H54 (cell line): ENCODE measurements around the gene CTBP1.

Experiments
- DNase-seq: peaks from one replicate; pipeline ENCODE4 v3.0.0; 2011; ENCODE audit warnings: low spot score, mixed read lengths; ENCODE audit not compliant: insufficient read length
- FAIRE-seq: peaks from 3 replicates; lab custom pipeline; 2011; peaks lifted over from hg19 to GRCh38; lab: Jason Lieb, UNC
- POLR2A ChIP-seq: IDR thresholded peaks from 2 replicates; pipeline ENCODE4 v1.6.1; 2011; ENCODE audit warnings: low read depth, mild to moderate bottlenecking, low read length

The CTBP1 gene

DNA sequence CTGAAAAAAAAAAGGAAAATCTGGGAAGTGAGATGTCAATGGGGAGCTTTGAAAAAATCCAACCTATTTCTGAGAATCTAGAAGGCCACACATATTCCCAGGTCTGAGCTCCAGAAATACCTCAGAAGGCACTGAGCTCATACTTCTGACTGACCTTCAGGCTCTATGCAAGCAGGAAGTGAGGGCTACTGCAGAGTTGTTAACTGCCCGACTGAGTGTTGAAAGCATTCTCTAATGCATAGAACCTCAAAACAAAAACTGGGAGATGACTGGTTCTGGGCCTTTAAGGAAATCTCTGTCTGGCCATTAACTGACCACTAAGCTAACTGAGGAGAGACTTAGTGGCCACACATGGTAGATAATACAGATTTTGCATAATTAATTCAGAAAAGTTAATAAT lies 69.0 kb downstream of the CTBP1 start:
- no peak for TF ChIP-seq POLR2A
- no peak for FAIRE-seq
- no peak for DNase-seq

DNA sequence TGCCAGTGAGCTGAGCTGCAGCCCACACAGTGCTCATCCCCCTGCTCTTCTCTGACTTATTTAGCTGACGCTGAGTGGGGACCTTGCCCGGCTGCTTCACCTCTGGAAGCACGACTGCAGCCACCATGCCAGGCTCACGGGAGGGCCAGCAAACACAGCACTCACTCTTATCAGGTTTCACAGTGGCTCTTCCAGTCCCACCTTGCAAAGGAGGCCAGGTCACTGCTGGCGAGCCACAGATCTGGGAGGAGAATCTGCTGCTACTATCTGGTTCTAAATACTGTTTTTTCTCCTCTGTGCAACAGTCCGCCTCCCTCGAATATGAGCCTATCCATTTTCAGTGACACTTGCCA lies 69.9 kb downstream of the CTBP1 start:
- no peak for DNase-seq
- TF ChIP-seq POLR2A: no peak
- FAIRE-seq: no peak

DNA sequence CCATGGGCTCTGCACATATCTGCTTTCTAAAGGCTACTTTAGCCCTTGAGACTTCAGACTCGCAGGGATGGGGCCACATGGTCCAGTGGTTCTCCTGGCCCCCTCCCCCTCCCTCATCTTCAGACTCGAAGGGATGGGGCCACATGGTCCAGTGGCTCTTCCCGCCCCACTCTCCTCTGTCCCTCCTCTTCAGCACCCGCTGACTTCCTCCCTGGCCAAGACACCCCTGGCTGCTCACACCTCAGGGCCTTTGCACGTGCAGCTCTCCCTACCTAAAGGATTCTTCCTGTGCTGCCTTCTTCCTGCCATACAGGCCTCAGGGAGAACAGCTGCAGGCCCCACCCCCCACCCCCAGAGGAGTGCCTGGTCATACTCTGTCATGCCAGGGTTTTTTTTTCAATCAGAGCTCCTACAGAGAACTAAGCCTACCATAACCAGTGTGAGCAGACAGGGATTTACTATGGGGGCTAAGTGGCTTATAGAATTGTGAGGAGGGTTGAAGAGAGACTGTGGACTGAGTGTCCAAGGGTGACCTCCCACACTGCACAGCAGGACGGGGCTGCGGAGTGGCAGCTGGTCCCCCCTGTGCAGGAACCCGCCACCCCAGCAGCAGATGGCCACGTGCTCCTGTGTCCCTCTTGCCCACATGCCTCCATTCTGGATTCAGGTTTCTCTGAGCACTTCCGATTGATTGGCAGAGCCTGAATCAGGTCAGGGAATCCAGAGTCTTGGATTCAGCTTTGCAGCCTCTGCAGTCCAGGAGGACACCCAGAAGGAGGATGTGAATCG lies 70.4 kb downstream of the CTBP1 start:
- no peak for TF ChIP-seq POLR2A
- no peak for DNase-seq
- FAIRE-seq: no peak

DNA sequence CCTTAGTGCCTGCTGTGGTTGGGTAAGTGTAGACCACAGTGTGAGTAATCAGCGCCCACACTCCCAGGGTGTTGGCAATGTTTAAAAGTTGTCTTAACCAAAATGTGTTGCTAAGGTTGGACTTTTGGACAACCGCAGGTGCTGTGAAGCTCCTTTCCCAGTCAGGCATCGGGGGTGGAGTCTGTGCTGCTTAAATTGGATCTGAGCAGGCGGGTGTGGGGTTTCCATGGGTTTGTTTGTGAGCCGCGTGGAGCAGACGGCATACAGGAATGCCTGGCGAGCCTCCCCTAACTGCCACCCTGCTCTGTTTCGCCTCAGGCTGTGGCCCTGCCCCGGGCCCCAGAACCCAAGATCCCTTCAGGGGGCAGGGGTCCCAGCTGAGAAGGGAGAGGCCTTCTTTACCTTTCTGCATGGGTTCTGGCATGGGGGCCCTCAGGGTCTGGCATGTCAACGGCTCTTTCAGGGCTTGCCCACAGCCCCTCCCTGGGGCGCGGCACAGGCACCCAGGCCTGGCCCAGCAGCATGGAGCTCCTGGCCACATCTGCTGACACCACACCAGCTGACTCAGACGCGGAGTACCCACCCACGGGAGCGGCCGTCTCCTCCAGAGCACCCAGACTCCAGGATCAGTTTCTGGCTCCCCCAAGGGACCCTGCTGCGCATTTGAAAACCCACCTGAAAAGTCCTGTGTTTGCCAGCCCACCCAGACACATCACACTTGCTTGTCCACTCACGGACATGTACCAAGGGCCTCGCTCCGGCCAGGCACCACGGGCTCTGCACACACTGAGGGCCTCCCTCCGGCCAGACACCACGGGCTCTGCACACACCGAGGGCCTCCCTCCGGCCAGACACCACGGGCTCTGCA lies 71.4 kb downstream of the CTBP1 start:
- FAIRE-seq: no peak
- no peak for DNase-seq
- TF ChIP-seq POLR2A: no peak

DNA sequence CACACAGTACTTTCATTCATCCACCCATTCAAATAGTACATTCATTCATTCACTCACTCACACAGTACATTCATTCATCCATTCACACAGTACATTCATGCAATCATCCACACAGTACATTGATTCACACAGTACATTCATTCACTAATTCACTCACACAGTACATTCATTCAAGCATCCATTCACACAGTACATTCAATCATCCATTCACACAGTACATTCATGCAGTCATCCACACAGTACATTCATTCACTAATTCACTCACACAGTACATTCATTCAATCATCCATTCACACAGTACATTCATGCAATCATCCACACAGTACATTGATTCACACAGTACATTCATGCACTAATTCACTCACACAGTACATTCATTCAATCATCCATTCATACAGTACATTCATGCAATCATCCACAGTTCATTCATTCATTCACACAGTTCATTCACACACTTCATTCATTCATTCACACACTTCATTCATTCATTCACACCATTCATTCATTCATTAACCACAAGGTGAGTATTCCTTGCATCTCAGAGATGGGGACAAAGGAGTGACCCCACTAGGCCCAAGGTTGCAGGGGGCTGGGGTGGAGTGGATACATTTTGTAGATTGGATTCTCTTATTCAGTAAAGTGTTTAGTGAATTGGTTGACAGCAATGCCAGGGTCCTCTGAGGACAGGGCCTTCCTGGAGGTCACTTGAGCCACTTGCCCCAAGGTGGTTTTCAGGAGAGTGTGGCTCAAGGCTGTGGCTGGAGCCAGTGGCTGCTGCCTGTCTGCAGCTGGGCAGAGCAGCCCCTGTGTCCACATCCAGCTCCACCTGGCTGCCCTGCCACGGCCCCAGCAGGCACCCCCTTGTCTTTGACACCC lies 72.3 kb downstream of the CTBP1 start:
- no peak for TF ChIP-seq POLR2A
- DNase-seq (no peak), FAIRE-seq (peak; percentile 6)

DNA sequence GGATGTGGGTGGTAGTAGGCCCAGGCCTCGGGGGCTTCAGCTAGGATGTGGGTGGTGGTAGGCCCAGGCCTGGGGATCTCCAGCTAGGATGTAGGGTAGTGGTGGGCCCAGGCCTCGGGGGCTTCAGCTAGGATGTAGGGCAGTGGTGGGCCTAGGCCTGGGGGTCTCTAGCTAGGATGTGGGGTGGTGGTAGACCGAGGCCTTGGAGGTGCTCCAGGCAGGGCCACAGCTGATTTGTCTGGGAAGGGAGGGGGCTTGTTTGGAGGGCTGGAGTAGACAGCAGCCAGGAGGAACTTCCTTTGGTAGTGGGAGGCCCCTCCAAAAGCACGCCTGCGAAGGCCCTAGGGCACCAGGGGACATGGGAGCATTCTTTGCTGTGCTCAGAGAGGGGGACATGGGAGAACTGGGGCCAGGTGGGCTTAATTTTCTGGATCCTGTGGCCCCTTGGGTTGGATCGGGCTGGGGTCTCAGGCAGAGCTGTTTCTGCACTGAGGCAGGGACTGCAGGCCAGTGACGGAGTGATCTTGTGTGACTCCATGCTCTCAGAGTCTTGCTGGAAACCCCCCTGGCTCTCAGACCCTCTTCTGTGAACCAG lies 73.2 kb downstream of the CTBP1 start:
- no peak for TF ChIP-seq POLR2A
- DNase-seq (no peak), FAIRE-seq (no peak)

DNA sequence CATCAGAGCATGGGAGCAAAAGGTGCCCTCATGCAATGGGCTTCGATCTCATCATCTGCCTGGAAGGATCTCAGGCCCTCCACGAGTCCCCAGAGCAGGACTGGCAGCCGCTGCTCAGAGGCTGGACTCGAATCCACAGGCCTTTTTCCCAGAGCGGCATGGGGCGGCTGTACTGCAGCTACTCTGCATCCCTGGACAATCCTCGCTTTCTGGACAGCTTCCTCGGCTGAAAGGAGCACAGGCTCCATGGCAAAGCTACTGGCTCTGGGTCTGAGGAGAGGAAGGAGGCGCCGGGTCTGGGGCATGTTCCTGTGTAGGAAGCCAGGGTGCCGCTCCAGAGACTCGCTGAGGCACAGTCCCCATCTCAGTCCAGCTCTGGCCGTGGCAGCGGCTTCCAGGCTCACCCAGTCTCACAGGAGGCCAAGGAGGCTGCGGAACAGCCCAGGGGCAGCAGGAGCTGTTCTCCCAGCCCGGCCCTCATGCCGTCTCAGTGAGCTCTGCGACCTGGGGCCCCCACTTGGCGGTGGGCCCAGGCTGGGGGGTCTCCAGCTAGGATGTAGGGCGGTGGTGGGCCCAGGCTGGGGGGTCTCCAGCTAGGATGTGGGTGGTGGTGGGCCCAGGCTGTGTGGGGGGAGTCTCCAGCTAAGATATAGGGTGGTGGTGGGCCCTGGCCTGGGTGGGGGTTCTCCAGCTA lies 73.8 kb downstream of the CTBP1 start:
- DNase-seq (no peak), FAIRE-seq (no peak)
- TF ChIP-seq POLR2A: no peak

DNA sequence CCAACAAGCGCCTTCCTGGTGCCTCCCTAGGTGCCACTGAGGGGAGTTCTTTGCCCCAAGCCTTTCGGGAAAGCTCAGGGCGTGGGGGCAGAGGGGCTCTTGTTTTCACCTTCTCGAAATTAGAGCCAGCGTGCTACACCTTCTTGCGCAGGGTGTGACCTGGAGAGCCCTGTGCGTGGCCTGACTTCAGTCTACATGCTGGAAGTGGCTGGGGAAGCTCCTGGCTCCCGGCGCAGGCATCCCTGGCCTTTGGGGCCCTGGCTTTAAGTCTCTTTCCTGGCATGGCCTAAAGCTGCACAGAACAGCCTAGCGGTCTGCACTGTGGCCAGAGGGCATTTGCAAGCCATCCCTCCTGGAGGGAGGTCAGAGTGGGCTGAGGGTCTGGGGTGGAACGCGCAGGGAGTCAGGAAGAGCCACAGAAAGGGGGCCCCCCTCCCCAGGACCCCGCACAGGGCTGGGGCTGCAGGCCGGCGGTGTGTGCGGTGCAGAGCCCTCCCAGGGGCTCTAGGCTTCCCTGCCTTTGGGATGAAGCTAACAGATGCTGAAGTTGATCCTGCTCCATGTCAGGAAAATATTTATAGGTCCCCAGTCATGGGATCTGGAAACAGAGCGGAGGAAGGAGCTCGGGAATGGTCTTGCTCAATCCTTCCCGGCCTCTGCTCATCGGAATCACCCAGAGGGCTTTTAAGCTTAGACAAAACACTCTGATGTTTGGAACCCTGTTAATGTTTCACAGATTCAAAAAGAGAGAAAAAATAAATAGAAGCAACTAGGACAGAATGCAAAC lies 75.8 kb downstream of the CTBP1 start:
- FAIRE-seq (no peak), DNase-seq (no peak)
- TF ChIP-seq POLR2A: no peak

DNA sequence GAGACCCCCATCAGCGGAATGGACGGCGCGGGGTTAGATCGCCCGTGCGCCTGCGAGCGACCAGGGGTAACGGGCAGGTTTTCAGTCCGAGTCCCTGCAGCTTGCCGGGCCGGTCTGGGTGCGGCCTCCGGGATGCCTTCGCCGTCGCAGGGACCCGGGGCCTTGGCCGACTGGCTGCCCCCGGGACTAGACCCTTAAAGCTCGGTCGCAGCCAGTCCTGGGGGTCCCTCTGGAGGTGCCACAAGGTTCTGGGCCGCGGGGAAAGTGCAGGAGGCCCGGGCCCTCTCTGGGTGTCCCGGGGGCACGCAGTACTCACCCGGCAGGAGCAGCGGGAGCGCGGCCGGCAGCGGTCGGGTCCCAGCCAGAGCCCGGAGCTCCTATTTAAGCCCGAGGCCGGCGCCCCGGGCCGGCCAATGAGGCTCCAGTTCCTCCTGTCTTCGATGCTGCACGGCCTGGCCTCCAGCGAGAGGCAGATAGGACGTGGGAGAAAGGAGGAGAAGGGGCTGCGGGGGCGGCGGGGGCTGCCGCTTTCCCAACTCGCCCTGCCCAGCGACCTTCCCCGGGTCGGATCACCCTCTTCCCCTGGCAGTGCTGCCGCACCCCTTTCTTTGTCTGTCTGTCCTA lies 76.6 kb downstream of the CTBP1 start, which contains the start of gene SPON2:
Gene SPON2, minus strand, starts transcription at position 356 of the 624 bp plus-strand sequence.
- FAIRE-seq (no peak), DNase-seq (no peak)
- no peak for TF ChIP-seq POLR2A

DNA sequence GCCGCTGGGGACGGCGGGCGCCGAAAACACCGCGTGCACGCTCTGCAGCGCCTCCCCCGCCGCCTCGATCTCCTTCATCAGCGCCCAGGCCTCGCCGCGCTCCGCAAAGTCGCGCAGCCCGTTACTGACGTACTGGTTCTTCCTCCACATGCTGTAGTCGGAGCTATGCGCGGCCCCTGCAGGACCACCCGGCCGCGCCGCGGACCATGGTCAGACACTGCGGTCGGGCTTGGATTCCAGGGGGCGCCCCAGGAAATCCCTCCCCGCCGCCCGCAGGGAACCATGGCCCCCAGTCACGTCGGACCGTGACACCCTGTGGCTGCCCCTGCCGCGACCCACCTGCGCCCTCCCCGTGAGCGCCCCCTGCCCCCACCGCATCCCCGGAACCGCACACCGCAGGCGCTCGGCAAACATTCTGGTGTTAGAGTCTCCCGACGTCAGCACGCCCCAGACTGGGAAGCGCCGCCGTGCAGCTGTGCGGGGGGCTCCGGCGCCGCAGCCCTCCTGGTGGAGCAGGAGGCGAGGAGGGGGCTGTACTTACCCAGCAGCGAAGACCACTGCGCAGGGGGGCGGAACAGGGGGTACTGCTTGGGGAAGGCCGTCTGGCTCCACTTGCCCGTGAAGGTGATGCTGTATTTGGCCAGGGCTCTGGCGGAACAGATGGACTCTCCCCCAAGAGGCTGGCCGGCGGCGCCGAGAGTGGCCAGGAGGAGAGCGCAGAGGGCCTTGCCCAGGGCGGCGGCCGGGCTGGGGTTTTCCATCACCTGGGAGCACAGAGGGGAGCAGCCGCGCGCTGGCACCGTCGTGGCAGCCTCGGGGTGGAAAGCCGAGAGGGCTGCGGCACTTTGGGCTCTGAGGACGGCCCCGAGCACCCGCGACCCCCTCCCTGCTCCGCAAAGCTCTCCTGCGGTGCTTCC lies 77.4 kb downstream of the CTBP1 start:
- FAIRE-seq: no peak
- TF ChIP-seq POLR2A: no peak
- no peak for DNase-seq

DNA sequence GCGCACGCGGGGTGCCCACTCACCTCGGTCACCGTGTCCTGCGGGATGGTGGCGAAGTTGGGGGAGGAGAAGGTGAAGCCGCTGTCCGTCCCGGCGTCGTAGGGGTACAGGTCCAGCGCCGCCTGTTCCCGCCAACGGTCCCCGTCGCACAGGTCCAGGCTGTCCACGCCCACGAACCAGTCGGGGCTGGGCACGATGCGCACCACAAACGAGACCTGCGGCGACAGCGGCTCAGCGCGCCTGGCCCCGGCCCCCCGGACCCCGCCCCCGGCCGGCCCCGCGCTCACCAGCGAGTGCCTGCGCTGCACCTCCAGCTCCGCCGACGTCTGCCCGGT lies 78.0 kb downstream of the CTBP1 start:
- no peak for FAIRE-seq
- TF ChIP-seq POLR2A: no peak
- no peak for DNase-seq
